MV-4-11 (cell line): ENCODE measurements around the gene ARHGAP23.
"Not testable (repeated sequence)": the region's sequence is repeated elsewhere in the genome, so short reads cannot be mapped to it uniquely, and the experiment has no call there.

Source experiments
- DNase-seq: peaks from one replicate; lab custom pipeline; 2025; lab: John Stamatoyannopoulos, UW

The ARHGAP23 gene

GRCh38 chr17:38528141-38528540, 99.9 kb downstream of the ARHGAP23 start:
- DNase-seq, result not testable (repeated sequence)

- not testable (repeated sequence) for DNase-seq
Observed at GRCh38 chr17:38530856-38531255, 102.6 kb downstream of the ARHGAP23 start.

- DNase-seq, result not testable (repeated sequence)
Observed at GRCh38 chr17:38531761-38532160, 103.5 kb downstream of the ARHGAP23 start.

- DNase-seq, result no peak
Observed at GRCh38 chr17:38532451-38532850, 104.2 kb downstream of the ARHGAP23 start.

- DNase-seq, result no peak
Observed at GRCh38 chr17:38533241-38533640, 105.0 kb downstream of the ARHGAP23 start.

GRCh38 chr17:38533866-38534497, 105.7 kb downstream of the ARHGAP23 start:
- DNase-seq, result no peak

GRCh38 chr17:38534498-38534885, 106.2 kb downstream of the ARHGAP23 start:
- no peak for DNase-seq

- no peak for DNase-seq
Observed at GRCh38 chr17:38535886-38536285, 107.6 kb downstream of the ARHGAP23 start.

GRCh38 chr17:38536661-38537060, 108.4 kb downstream of the ARHGAP23 start:
- no peak for DNase-seq

GRCh38 chr17:38538906-38539305, 110.6 kb downstream of the ARHGAP23 start:
- no peak for DNase-seq

GRCh38 chr17:38539386-38539785, 111.1 kb downstream of the ARHGAP23 start:
- DNase-seq, result no peak

GRCh38 chr17:38540514-38541045, 112.3 kb downstream of the ARHGAP23 start:
- DNase-seq, result no peak

GRCh38 chr17:38541281-38541680, 113.0 kb downstream of the ARHGAP23 start:
- no peak for DNase-seq

- no peak for DNase-seq
Observed at GRCh38 chr17:38542286-38542685, 114.0 kb downstream of the ARHGAP23 start.

- DNase-seq, result no peak
Observed at GRCh38 chr17:38543403-38544174, 115.3 kb downstream of the ARHGAP23 start.

- no peak for DNase-seq
Observed at GRCh38 chr17:38544175-38544838, 116.0 kb downstream of the ARHGAP23 start.

- DNase-seq, result no peak
Observed at GRCh38 chr17:38544839-38545209, 116.6 kb downstream of the ARHGAP23 start.

GRCh38 chr17:38545531-38546225, 117.4 kb downstream of the ARHGAP23 start:
- DNase-seq, result no peak

- no peak for DNase-seq
Observed at GRCh38 chr17:38546396-38546795, 118.1 kb downstream of the ARHGAP23 start.

- DNase-seq, result no peak
Observed at GRCh38 chr17:38547444-38547843, 119.2 kb downstream of the ARHGAP23 start.

- no peak for DNase-seq
Observed at GRCh38 chr17:38549285-38549684, 121.0 kb downstream of the ARHGAP23 start.

GRCh38 chr17:38550661-38551060, 122.4 kb downstream of the ARHGAP23 start:
- no peak for DNase-seq
